Thyroid gland (tissue), 4 donors: ENCODE data around the gene EBLN1.

Source experiments
- POLR2A ChIP-seq, 2 donors: fragments of 450-650 bp; IDR thresholded peaks; one replicate each; pipeline ENCODE4 v1.6.1; 2017; ENCODE audit warnings: antibody characterized with exemption in 2 of 2, mild to moderate bottlenecking in 2 of 2, moderate library complexity in 1 of 2
- TF ChIP-seq, protein P1 (sequence below), 6 experiments: fragments of 200-600 bp in 3 of 6; fragments of 450-650 bp in 3 of 6; sonication (generic) in 3 of 6; IDR thresholded peaks; one replicate each; pipeline ENCODE4 v1.5.1; 2016 to 2019; ENCODE audit warnings: antibody characterized with exemption in 6 of 6, mild to moderate bottlenecking in 2 of 6, inconsistent platforms in 1 of 6, moderate library complexity in 1 of 6

- TF ChIP-seq, protein P1, sequence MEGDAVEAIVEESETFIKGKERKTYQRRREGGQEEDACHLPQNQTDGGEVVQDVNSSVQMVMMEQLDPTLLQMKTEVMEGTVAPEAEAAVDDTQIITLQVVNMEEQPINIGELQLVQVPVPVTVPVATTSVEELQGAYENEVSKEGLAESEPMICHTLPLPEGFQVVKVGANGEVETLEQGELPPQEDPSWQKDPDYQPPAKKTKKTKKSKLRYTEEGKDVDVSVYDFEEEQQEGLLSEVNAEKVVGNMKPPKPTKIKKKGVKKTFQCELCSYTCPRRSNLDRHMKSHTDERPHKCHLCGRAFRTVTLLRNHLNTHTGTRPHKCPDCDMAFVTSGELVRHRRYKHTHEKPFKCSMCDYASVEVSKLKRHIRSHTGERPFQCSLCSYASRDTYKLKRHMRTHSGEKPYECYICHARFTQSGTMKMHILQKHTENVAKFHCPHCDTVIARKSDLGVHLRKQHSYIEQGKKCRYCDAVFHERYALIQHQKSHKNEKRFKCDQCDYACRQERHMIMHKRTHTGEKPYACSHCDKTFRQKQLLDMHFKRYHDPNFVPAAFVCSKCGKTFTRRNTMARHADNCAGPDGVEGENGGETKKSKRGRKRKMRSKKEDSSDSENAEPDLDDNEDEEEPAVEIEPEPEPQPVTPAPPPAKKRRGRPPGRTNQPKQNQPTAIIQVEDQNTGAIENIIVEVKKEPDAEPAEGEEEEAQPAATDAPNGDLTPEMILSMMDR (IDR thresholded peaks at IDR 0.05), result no peak
- no peak for TF ChIP-seq POLR2A (IDR thresholded peaks at IDR 0.05)
Measured at GRCh38 chr10:22185586-22185985, 32.2 kb downstream of the EBLN1 start.
